WTC11 (cell line): ENCODE results near the gene FKBP4. TPM values are rescaled to one million over a fixed set of nuclear protein-coding genes. Genes with fewer than 3 reads are reported as not detected.

Experiments
- ATAC-seq: fragments of 200-7000 bp; cut with Tn5 transposase; 2 replicates; pipeline ENCODE4 v1.10.0; 2021; ENCODE audit warnings: mild to moderate bottlenecking, moderate library complexity
- CTCF ChIA-PET: fragments of 300-600 bp; sonication (Branson Sonifier 250); formaldehyde crosslinking; loops from one replicate; lab custom pipeline; 2021; ENCODE audit warnings: antibody characterized with exemption; lab: Charles Lee
- POLR2A ChIA-PET: fragments of 350-600 bp; sonication (Branson Sonifier 250); formaldehyde crosslinking; loops from one replicate; lab custom pipeline; 2021; ENCODE audit warnings: antibody characterized with exemption; lab: Charles Lee
- DNase-seq: peaks from one replicate; pipeline ENCODE4 v3.0.0; 2021; ENCODE audit warnings: low spot score
- H3K27ac Mint-ChIP-seq: 2 replicates; pipeline ENCODE4 v1.8.0; 2021; ENCODE audit warnings: mixed read lengths
- H3K27me3 Mint-ChIP-seq: 2 replicates; pipeline ENCODE4 v1.8.0; 2021; ENCODE audit warnings: low read depth, mild to moderate bottlenecking, moderate library complexity, mixed read lengths
- H3K36me3 Mint-ChIP-seq: 2 replicates; pipeline ENCODE4 v1.8.0; 2021; ENCODE audit warnings: mixed read lengths
- H3K4me1 Mint-ChIP-seq: 2 replicates; pipeline ENCODE4 v1.8.0; 2022; ENCODE audit warnings: mixed read lengths
- H3K4me3 Mint-ChIP-seq: 2 replicates; pipeline ENCODE4 v1.8.0; 2021; ENCODE audit warnings: mild to moderate bottlenecking, moderate library complexity, mixed read lengths
- H3K9me3 Mint-ChIP-seq: 2 replicates; pipeline ENCODE4 v1.8.0; 2021; ENCODE audit warnings: mixed read lengths
- CREM ChIP-seq: sonication (generic); formaldehyde crosslinking; IDR thresholded peaks from 2 replicates; pipeline ENCODE4 v1.8.1; 2022; ENCODE audit warnings: mild to moderate bottlenecking, missing genetic modification reagents, moderate library complexity
- EMX1 ChIP-seq: fragments of 250-450 bp; sonication (Bioruptor Pico); IDR thresholded peaks from 2 replicates; pipeline ENCODE4 v1.8.0; 2021; ENCODE audit warnings: mild to moderate bottlenecking
- ESRRA ChIP-seq: sonication (generic); formaldehyde crosslinking; IDR thresholded peaks from 2 replicates; pipeline ENCODE4 v1.8.1; 2022; ENCODE audit warnings: mild to moderate bottlenecking, missing genetic modification reagents, borderline replicate concordance
- ETV6 ChIP-seq: sonication (generic); formaldehyde crosslinking; IDR thresholded peaks from 2 replicates; pipeline ENCODE4 v1.8.1; 2022; ENCODE audit warnings: mild to moderate bottlenecking, missing genetic modification reagents
- FOXJ3 ChIP-seq: sonication (generic); formaldehyde crosslinking; IDR thresholded peaks from 2 replicates; pipeline ENCODE4 v1.9.0; 2021; ENCODE audit warnings: missing genetic modification reagents, mild to moderate bottlenecking, borderline replicate concordance
- JAZF1 ChIP-seq: fragments of 250-450 bp; sonication (Bioruptor Pico); IDR thresholded peaks from 2 replicates; pipeline ENCODE4 v1.9.0; 2021; ENCODE audit warnings: moderate library complexity, mild to moderate bottlenecking, inconsistent platforms
- MXD4 ChIP-seq: fragments of 250-450 bp; sonication (Bioruptor Pico); IDR thresholded peaks from 2 replicates; pipeline ENCODE4 v1.8.0; 2021; ENCODE audit warnings: mild to moderate bottlenecking, moderate library complexity, borderline replicate concordance
- MYBL2 ChIP-seq: sonication (generic); formaldehyde crosslinking; IDR thresholded peaks from 2 replicates; pipeline ENCODE4 v1.8.1; 2023; ENCODE audit warnings: mild to moderate bottlenecking, moderate library complexity, missing genetic modification reagents
- RELA ChIP-seq: sonication (generic); formaldehyde crosslinking; IDR thresholded peaks from 2 replicates; pipeline ENCODE4 v1.8.1; 2022; ENCODE audit warnings: missing genetic modification reagents, mild to moderate bottlenecking, borderline replicate concordance
- TCF7 ChIP-seq: sonication (generic); formaldehyde crosslinking; IDR thresholded peaks from 2 replicates; pipeline ENCODE4 v1.8.0; 2022; ENCODE audit warnings: mild to moderate bottlenecking, low read depth, missing genetic modification reagents, moderate library complexity
- TEAD4 ChIP-seq: sonication (generic); formaldehyde crosslinking; IDR thresholded peaks from 2 replicates; pipeline ENCODE4 v1.8.0; 2022; ENCODE audit warnings: mild to moderate bottlenecking, missing genetic modification reagents
- ZNF121 ChIP-seq: sonication (generic); formaldehyde crosslinking; IDR thresholded peaks from 2 replicates; pipeline ENCODE4 v1.8.0; 2023; ENCODE audit warnings: missing genetic modification reagents
- ZNF416 ChIP-seq: fragments of 250-450 bp; sonication (Bioruptor Pico); IDR thresholded peaks from 2 replicates; pipeline ENCODE4 v1.9.0; 2021; ENCODE audit warnings: mild to moderate bottlenecking, inconsistent platforms
- ZNF423 ChIP-seq: fragments of 250-450 bp; sonication (Bioruptor Pico); IDR thresholded peaks from 2 replicates; pipeline ENCODE4 v2.1.2; 2022; ENCODE audit warnings: mild to moderate bottlenecking, moderate library complexity
- total RNA-seq: library from RNA; stranded (reverse); gene quantifications from 3 replicates; pipeline ENCODE4 v1.2.3, GENCODE V29; 2021
- TF ChIP-seq, protein P1 (sequence below): fragments of 250-450 bp; sonication (Bioruptor Pico); IDR thresholded peaks from 2 replicates; pipeline ENCODE4 v1.9.0; 2021; ENCODE audit warnings: mild to moderate bottlenecking
- TF ChIP-seq, protein P2 (sequence below): sonication (generic); formaldehyde crosslinking; IDR thresholded peaks from 2 replicates; pipeline ENCODE4 v1.8.0; 2023; ENCODE audit warnings: missing genetic modification reagents, mild to moderate bottlenecking, borderline replicate concordance
- TF ChIP-seq, protein P3 (sequence below): fragments of 250-450 bp; sonication (Bioruptor Pico); IDR thresholded peaks from 2 replicates; pipeline ENCODE4 v1.9.0; 2021; ENCODE audit warnings: mild to moderate bottlenecking, borderline replicate concordance
- TF ChIP-seq, protein P4 (sequence below): sonication (generic); formaldehyde crosslinking; IDR thresholded peaks from 2 replicates; pipeline ENCODE4 v1.8.0; 2023; ENCODE audit warnings: missing genetic modification reagents
- TF ChIP-seq, protein P5 (sequence below): sonication (generic); formaldehyde crosslinking; IDR thresholded peaks from 2 replicates; pipeline ENCODE4 v1.8.1; 2023; ENCODE audit warnings: mild to moderate bottlenecking, missing genetic modification reagents
- TF ChIP-seq, protein P6 (sequence below): fragments of 250-450 bp; sonication (Bioruptor Pico); IDR thresholded peaks from 2 replicates; pipeline ENCODE4 v2.1.2; 2022; ENCODE audit warnings: mild to moderate bottlenecking, moderate library complexity
- TF ChIP-seq, protein P7 (sequence below): sonication (generic); formaldehyde crosslinking; IDR thresholded peaks from 2 replicates; pipeline ENCODE4 v1.8.1; 2023; ENCODE audit warnings: mild to moderate bottlenecking, missing genetic modification reagents

The FKBP4 gene
- total RNA-seq, 1 experiment from 2014 or later, result 257 TPM

DNA sequence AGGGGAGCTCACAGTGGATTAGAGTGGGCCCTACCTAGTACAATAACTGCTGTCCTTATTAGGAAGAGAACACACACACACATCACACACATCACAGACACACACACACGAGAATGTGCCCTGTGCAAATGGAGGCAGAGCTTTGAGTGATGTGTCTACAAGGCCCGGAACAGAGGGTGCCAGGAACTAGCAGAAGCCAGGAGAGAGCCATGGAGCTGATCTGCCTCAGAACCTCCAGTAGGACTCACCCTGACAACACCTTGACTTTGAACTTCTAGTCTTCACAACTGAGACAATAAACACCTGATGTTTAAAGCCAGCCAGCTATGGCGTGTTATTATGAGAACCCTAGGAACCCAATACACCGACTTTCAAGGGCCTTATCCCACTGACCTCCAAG lies 29.7 kb upstream of the FKBP4 start:
- ChIA-PET POLR2A (no interaction called here), CTCF (interaction anchor here (0.6 to 2.3 kb wide), 7 partner anchors 12 to 269 kb away, joined by 3 to 8 read pairs (median 4); no protein-coding TSS in a partner anchor)
- Mint-ChIP-seq H3K36me3 (no peaks in the 10 kb centered on the region), H3K27me3 (no peaks in the 10 kb centered on the region), H3K27ac (no peak overlapping the region), H3K4me1 (peaks cover 9% of the 10 kb centered on the region), H3K4me3 (no peak overlapping the region), H3K9me3 (no peaks in the 10 kb centered on the region)
- ATAC-seq (no peak), DNase-seq (no peak)
- TF ChIP-seq RELA, result no peak
- TF ChIP-seq ZNF423 (CRISPR knock-in tag), result no peak
- TF ChIP-seq, protein P1, sequence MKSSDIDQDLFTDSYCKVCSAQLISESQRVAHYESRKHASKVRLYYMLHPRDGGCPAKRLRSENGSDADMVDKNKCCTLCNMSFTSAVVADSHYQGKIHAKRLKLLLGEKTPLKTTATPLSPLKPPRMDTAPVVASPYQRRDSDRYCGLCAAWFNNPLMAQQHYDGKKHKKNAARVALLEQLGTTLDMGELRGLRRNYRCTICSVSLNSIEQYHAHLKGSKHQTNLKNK, result no peak
- TF ChIP-seq, protein P2, sequence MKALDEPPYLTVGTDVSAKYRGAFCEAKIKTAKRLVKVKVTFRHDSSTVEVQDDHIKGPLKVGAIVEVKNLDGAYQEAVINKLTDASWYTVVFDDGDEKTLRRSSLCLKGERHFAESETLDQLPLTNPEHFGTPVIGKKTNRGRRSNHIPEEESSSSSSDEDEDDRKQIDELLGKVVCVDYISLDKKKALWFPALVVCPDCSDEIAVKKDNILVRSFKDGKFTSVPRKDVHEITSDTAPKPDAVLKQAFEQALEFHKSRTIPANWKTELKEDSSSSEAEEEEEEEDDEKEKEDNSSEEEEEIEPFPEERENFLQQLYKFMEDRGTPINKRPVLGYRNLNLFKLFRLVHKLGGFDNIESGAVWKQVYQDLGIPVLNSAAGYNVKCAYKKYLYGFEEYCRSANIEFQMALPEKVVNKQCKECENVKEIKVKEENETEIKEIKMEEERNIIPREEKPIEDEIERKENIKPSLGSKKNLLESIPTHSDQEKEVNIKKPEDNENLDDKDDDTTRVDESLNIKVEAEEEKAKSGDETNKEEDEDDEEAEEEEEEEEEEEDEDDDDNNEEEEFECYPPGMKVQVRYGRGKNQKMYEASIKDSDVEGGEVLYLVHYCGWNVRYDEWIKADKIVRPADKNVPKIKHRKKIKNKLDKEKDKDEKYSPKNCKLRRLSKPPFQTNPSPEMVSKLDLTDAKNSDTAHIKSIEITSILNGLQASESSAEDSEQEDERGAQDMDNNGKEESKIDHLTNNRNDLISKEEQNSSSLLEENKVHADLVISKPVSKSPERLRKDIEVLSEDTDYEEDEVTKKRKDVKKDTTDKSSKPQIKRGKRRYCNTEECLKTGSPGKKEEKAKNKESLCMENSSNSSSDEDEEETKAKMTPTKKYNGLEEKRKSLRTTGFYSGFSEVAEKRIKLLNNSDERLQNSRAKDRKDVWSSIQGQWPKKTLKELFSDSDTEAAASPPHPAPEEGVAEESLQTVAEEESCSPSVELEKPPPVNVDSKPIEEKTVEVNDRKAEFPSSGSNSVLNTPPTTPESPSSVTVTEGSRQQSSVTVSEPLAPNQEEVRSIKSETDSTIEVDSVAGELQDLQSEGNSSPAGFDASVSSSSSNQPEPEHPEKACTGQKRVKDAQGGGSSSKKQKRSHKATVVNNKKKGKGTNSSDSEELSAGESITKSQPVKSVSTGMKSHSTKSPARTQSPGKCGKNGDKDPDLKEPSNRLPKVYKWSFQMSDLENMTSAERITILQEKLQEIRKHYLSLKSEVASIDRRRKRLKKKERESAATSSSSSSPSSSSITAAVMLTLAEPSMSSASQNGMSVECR, result no peak
- TF ChIP-seq, protein P3, sequence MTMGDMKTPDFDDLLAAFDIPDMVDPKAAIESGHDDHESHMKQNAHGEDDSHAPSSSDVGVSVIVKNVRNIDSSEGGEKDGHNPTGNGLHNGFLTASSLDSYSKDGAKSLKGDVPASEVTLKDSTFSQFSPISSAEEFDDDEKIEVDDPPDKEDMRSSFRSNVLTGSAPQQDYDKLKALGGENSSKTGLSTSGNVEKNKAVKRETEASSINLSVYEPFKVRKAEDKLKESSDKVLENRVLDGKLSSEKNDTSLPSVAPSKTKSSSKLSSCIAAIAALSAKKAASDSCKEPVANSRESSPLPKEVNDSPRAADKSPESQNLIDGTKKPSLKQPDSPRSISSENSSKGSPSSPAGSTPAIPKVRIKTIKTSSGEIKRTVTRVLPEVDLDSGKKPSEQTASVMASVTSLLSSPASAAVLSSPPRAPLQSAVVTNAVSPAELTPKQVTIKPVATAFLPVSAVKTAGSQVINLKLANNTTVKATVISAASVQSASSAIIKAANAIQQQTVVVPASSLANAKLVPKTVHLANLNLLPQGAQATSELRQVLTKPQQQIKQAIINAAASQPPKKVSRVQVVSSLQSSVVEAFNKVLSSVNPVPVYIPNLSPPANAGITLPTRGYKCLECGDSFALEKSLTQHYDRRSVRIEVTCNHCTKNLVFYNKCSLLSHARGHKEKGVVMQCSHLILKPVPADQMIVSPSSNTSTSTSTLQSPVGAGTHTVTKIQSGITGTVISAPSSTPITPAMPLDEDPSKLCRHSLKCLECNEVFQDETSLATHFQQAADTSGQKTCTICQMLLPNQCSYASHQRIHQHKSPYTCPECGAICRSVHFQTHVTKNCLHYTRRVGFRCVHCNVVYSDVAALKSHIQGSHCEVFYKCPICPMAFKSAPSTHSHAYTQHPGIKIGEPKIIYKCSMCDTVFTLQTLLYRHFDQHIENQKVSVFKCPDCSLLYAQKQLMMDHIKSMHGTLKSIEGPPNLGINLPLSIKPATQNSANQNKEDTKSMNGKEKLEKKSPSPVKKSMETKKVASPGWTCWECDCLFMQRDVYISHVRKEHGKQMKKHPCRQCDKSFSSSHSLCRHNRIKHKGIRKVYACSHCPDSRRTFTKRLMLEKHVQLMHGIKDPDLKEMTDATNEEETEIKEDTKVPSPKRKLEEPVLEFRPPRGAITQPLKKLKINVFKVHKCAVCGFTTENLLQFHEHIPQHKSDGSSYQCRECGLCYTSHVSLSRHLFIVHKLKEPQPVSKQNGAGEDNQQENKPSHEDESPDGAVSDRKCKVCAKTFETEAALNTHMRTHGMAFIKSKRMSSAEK (CRISPR knock-in tag), result no peak
- TF ChIP-seq ETV6, result no peak
- no peak for TF ChIP-seq ZNF121 (CRISPR knock-in tag)
- no peak for TF ChIP-seq ESRRA (CRISPR knock-in tag)
- TF ChIP-seq CREM (CRISPR knock-in tag), result no peak
- TF ChIP-seq TEAD4 (CRISPR knock-in tag), result no peak
- TF ChIP-seq MXD4 (CRISPR knock-in tag), result no peak
- TF ChIP-seq FOXJ3 (CRISPR knock-in tag), result no peak
- no peak for TF ChIP-seq TCF7 (CRISPR knock-in tag)
- TF ChIP-seq, protein P4, sequence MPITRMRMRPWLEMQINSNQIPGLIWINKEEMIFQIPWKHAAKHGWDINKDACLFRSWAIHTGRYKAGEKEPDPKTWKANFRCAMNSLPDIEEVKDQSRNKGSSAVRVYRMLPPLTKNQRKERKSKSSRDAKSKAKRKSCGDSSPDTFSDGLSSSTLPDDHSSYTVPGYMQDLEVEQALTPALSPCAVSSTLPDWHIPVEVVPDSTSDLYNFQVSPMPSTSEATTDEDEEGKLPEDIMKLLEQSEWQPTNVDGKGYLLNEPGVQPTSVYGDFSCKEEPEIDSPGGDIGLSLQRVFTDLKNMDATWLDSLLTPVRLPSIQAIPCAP (CRISPR knock-in tag), result no peak
- TF ChIP-seq EMX1 (CRISPR knock-in tag), result no peak
- TF ChIP-seq ZNF416 (CRISPR knock-in tag), result no peak
- no peak for TF ChIP-seq MYBL2

DNA sequence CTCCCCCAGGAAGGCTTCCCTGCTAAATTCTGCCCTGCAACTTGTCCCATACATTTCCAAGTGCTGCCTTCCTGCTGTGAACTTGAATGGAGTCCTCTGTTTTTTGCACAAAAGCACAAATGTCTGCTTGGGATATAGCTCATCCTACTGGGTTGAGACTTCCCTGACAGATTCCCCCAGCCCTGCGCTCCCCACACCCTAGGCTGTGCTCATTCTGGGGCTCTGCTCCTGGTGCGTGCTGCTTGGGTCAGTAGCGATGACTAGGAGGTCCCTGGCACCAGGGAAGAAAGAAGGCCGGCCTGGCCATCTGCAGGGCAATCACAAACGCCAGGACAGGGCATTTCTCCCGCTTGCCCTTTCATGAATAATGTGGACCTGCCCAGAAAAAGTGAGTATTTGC lies 29.2 kb upstream of the FKBP4 start:
- Mint-ChIP-seq H3K36me3 (peaks cover 2% of the 10 kb centered on the region; the same call in 1 of the 2 replicates), H3K9me3 (peaks cover 4% of the 10 kb centered on the region), H3K4me3 (no peak overlapping the region), H3K27me3 (peaks cover 2% of the 10 kb centered on the region; the same call in 1 of the 2 replicates), H3K4me1 (peaks cover 9% of the 10 kb centered on the region), H3K27ac (no peak overlapping the region; the same call in 1 of the 2 replicates)
- POLR2A ChIA-PET, result no interaction called here
- no peak for DNase-seq
- peak; percentile 52 for ATAC-seq
- CTCF ChIA-PET, result interaction anchor here (1.1 to 2.3 kb wide), 5 partner anchors 13 to 269 kb away, joined by 3 to 8 read pairs (median 8); no protein-coding TSS in a partner anchor
- TF ChIP-seq TCF7 (CRISPR knock-in tag) (no peak), MXD4 (CRISPR knock-in tag) (no peak), JAZF1 (CRISPR knock-in tag) (no peak)
- TF ChIP-seq, protein P5, sequence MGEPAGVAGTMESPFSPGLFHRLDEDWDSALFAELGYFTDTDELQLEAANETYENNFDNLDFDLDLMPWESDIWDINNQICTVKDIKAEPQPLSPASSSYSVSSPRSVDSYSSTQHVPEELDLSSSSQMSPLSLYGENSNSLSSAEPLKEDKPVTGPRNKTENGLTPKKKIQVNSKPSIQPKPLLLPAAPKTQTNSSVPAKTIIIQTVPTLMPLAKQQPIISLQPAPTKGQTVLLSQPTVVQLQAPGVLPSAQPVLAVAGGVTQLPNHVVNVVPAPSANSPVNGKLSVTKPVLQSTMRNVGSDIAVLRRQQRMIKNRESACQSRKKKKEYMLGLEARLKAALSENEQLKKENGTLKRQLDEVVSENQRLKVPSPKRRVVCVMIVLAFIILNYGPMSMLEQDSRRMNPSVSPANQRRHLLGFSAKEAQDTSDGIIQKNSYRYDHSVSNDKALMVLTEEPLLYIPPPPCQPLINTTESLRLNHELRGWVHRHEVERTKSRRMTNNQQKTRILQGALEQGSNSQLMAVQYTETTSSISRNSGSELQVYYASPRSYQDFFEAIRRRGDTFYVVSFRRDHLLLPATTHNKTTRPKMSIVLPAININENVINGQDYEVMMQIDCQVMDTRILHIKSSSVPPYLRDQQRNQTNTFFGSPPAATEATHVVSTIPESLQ (CRISPR knock-in tag), result no peak
- TF ChIP-seq, protein P6, sequence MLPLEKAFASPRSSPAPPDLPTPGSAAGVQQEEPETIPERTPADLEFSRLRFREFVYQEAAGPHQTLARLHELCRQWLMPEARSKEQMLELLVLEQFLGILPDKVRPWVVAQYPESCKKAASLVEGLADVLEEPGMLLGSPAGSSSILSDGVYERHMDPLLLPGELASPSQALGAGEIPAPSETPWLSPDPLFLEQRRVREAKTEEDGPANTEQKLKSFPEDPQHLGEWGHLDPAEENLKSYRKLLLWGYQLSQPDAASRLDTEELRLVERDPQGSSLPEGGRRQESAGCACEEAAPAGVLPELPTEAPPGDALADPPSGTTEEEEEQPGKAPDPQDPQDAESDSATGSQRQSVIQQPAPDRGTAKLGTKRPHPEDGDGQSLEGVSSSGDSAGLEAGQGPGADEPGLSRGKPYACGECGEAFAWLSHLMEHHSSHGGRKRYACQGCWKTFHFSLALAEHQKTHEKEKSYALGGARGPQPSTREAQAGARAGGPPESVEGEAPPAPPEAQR, result no peak
- TF ChIP-seq, protein P7, sequence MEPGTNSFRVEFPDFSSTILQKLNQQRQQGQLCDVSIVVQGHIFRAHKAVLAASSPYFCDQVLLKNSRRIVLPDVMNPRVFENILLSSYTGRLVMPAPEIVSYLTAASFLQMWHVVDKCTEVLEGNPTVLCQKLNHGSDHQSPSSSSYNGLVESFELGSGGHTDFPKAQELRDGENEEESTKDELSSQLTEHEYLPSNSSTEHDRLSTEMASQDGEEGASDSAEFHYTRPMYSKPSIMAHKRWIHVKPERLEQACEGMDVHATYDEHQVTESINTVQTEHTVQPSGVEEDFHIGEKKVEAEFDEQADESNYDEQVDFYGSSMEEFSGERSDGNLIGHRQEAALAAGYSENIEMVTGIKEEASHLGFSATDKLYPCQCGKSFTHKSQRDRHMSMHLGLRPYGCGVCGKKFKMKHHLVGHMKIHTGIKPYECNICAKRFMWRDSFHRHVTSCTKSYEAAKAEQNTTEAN (CRISPR knock-in tag), result no peak
